Glomerular endothelial cell (primary cell): ENCODE results near the gene NPNT. TPM values are rescaled to one million over a fixed set of nuclear protein-coding genes. Genes with fewer than 3 reads are reported as not detected.

Experiments
- DNase-seq: peaks from one replicate; pipeline ENCODE4 v3.0.0-alpha.2; 2011; ENCODE audit warnings: low read depth, low spot score; ENCODE audit errors: extremely low read depth
- total RNA-seq: library from RNA; depleted of rRNA; stranded (reverse); fragments of >200 nt; gene quantifications from 2 replicates; pipeline ENCODE4 v1.2.3, GENCODE V29; 2015

The NPNT gene
- total RNA-seq, 1 donor from 2014 or later = 0.64 TPM

DNA sequence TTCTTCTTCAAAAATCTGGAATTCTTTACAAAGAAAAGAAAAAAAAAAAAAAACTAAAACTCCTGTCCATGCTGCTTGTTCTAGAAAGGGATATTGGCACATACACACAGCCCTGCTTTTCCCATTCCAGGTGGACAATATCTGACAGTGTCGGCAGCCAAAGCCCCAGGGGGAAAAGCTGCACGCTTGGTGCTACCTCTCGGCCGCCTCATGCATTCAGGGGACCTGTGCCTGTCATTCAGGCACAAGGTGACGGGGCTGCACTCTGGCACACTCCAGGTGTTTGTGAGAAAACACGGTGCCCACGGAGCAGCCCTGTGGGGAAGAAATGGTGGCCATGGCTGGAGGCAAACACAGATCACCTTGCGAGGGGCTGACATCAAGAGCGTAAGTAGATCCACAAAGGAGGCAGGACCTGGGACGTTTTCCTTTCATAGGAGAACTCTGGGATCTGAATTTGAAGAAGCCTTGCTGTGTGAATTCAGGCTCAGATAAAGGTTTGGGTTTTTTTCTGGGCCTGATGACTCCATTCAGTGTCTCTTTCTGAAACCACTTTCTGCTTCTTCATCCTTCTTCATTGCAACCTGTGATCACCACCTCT is 71.9 kb downstream of the NPNT start:
- no peak for DNase-seq

DNA sequence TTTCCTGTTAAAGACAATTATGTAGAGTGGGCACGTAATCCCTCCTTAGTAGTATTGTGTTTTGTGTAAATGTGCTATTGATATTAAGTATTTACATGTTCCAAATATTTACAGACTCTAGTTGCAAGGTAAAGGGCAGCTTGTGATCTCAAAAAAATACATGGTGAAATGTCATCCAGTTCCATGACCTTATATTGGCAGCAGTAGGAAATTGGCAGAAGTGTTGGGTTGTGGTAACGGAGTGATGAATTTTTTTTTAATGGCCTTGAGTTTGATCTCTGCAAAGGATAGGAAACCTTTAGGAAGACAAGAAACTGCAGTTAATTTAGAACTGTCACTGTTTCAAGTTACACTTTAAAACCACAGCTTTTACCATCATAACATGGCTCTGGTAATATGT is 74.3 kb downstream of the NPNT start:
- DNase-seq = no peak

DNA sequence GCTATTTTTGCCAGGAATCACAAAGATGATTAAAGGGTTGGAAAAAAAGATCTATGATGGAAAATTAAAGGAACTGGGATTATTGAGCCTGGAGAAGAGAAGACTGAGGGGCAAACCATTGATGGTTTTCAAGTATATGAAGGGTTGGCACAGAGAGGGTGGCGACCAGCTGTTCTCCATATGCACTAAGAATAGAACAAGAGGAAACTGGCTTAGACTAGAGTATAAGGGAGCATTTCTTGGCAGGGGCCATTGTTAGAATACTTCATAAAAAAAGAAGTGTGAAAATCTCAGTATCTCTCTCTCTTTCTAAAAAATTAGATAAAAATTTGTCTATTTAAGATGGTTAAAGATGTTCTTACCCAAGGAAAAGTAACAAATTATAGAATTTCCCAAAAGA is 75.1 kb downstream of the NPNT start:
- DNase-seq = no peak

- no peak for DNase-seq
Measured at GRCh38 chr4:105971036-105971435, 75.8 kb downstream of the NPNT start.

DNA sequence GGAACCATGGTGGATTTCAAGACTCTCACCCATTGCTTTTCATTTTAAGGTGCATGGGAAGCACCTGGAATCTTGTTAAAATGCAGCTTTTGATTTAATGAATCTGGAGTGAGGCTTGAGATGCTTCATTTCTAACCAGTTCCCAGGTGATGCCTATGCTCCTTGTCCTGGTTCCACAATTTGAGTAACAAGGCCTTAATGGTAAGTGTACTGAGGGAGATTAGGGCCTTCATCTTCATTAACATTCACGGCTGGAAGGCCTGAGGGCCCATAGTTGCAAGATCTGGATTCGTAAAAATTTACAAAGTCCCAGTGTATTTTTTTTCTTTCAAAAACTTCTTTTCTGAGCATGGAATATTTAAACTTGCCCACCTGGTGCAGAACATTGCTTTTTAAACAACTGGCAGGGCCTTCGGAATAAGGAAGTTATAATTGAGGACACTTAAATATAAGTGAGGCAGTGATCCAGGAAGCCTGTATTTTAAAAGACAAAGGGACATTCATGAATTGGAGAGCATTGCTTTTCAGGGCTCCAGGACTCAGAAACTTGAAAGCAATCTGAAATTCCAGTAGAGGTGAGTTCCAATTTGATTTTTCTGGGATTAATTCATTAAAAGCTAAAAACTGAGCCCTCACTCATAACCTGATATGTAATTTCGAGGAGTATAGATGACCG is 77.8 kb downstream of the NPNT start:
- no peak for DNase-seq

GRCh38 chr4:105976915-105977314 is 81.6 kb downstream of the NPNT start:
- no peak for DNase-seq

- DNase-seq = no peak
Measured at GRCh38 chr4:105978684-105979296, 83.5 kb downstream of the NPNT start.

GRCh38 chr4:105979506-105979905 is 84.2 kb downstream of the NPNT start:
- DNase-seq = no peak

DNA sequence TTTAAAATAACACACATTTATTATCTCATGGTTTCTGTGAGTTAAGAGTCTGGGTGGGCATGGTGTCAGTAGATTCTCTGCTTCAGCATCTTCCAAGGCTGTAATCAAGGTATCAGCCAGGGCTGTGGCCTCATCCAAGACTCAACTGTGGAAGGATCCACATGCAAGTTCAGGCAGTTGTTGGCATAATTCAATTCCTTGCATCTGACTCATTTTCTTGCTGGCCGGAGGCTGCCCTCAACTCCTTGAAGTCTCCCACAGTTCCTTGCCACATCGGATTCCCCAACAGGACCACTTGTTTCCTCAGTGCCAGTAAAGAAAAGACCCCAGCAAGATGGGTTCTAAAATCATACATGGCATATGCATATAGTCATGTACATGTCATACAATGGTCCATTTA is 93.4 kb downstream of the NPNT start:
- no peak for DNase-seq

GRCh38 chr4:105989485-105990242 is 94.4 kb downstream of the NPNT start:
- DNase-seq = no peak

DNA sequence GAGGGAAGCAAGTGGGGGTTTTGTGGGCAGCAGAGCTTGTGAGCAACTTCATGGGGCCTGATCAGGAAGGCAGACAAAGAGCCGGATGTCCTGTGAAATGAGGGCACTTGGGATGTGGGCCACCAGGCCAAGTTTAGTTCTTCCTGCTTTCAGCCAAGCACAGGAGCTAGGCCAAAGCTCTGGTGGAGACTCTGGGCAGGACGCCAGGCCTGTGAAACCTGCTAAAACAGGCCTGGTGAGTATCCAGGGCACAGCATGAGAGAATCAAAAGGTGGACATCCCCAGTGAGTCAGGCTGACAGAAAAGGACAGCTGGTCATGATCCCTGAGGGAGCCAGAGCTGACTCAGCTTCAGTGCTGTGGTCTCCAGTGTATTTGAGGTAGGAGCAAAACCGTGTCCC is 95.7 kb downstream of the NPNT start:
- DNase-seq = peak; percentile 92

DNA sequence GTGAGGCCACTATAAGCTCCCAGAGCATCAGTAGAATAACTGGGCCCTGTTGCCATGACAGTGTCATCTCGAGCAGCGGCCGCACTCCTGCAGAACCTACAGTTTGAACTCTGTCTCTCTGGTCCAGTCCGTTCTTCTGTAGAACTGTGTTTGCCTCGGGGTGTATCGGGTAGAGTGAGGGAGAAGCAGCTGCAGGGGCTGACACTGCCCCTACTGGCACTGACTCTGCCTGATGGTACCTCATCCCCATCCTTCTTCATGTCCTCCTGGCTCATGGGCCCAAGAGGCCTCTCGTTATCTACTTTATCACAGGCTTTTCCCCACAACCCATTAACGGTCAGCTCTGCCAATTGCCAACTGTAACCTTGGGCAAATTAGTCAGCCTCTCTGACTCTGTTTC is 96.5 kb downstream of the NPNT start:
- no peak for DNase-seq

- no peak for DNase-seq
Measured at GRCh38 chr4:105992641-105993305, 97.5 kb downstream of the NPNT start.

GRCh38 chr4:105994061-105994460 is 98.8 kb downstream of the NPNT start:
- no peak for DNase-seq

DNA sequence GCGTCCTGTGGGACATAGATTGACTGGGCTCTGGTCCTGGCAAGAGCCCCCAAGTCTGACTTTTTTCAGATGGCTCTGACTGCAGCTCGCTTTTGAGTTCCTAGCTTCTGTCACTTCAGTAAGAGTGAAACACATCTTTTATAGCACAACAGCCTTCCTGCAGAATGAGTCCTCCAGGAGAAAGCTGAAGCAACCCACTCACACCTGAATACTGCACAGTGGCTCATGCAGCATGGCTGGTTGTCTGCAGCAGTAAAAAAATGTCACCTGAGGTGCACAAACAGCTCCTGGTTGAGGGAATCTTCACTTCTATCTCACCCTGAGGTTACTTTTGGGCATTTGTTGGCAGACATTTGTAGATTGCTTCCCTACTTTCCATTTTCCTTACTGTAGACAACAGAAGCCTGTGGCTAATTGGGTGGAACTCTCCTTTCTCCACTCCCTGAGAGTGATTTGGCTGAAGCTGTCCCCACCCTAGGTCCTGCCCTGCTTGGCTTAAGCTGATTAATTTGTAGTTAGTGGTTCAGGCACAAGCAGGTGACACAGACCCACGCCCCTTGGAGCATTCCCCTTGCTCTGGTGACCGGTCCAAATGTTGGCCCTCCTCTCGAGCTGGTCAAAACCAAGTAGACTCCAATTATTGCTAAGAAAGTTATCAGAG is 99.7 kb downstream of the NPNT start:
- no peak for DNase-seq

DNA sequence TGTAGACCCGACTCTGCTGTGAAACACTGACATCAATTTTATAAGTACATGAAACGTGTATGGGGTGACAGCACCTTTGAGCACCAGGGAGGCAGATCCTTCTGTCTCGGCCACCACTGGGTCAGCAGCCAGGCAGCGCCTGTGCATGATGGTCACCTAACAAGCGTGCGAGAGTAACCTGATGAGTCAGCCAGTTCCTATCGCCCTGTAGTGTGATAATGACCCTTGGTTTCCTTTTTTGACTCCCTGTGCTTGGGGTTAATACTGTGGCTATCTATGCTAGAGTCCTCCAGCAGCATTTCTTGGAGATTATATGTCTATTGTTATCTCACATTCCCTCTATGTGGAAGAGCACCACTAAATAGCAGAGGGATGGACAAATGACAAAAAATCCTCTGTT is 101.6 kb downstream of the NPNT start:
- DNase-seq = no peak

- no peak for DNase-seq
Measured at GRCh38 chr4:105998171-105999063, 103.1 kb downstream of the NPNT start.

- DNase-seq = no peak
Measured at GRCh38 chr4:106002994-106003393, 107.7 kb downstream of the NPNT start.

GRCh38 chr4:106010761-106011160 is 115.5 kb downstream of the NPNT start:
- DNase-seq = no peak

GRCh38 chr4:106011387-106011786 is 116.1 kb downstream of the NPNT start:
- no peak for DNase-seq
